Measurements from ENCODE around the gene SLC16A10. TPM values are rescaled to one million over a fixed set of nuclear protein-coding genes. Genes with fewer than 3 reads are reported as not detected.

Gene SLC16A10
- polyA plus RNA-seq, 1 experiment = not detected

DNA sequence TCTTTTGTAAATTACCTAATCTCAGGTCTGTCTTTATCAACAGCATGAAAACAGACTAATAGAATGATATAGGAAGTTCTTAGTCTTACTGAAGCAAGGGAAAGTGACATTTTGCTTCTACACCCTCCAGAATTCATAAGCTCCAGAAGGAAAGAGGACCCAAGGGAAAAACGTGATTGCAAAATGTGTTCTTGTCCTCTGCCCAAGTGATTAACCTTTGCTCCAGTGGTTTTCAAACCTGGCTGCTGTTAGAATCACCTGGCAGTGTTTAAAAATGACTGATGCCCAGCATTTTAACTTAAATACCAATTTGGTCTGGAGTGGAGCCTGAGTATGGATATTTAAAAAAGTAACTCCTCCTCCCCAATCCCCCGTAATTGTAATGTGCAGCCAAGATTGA is 191.4 kb downstream of the SLC16A10 start:
- Histone ChIP-seq H3K36me3 (ENCODE audit: control insufficient read depth, insufficient read depth, low read length) (peaks cover 9% of the 10 kb centered on the region; the same call in 1 of the 2 replicates), H3K27me3 (ENCODE audit: control insufficient read depth, insufficient read depth, low read length) (no peaks in the 10 kb centered on the region), H3K4me3 (ENCODE audit: low read depth, low read length) (no peak overlapping the region)
- no peak for DNase-seq (ENCODE audit: low read depth)
- TF ChIP-seq, protein P1, sequence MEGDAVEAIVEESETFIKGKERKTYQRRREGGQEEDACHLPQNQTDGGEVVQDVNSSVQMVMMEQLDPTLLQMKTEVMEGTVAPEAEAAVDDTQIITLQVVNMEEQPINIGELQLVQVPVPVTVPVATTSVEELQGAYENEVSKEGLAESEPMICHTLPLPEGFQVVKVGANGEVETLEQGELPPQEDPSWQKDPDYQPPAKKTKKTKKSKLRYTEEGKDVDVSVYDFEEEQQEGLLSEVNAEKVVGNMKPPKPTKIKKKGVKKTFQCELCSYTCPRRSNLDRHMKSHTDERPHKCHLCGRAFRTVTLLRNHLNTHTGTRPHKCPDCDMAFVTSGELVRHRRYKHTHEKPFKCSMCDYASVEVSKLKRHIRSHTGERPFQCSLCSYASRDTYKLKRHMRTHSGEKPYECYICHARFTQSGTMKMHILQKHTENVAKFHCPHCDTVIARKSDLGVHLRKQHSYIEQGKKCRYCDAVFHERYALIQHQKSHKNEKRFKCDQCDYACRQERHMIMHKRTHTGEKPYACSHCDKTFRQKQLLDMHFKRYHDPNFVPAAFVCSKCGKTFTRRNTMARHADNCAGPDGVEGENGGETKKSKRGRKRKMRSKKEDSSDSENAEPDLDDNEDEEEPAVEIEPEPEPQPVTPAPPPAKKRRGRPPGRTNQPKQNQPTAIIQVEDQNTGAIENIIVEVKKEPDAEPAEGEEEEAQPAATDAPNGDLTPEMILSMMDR (IDR thresholded peaks at IDR 0.05; ENCODE audit: insufficient read depth, low read depth, low read length) = no peak
- POLR2A ChIA-PET = no interaction called here
- CTCF ChIA-PET = no interaction called here

DNA sequence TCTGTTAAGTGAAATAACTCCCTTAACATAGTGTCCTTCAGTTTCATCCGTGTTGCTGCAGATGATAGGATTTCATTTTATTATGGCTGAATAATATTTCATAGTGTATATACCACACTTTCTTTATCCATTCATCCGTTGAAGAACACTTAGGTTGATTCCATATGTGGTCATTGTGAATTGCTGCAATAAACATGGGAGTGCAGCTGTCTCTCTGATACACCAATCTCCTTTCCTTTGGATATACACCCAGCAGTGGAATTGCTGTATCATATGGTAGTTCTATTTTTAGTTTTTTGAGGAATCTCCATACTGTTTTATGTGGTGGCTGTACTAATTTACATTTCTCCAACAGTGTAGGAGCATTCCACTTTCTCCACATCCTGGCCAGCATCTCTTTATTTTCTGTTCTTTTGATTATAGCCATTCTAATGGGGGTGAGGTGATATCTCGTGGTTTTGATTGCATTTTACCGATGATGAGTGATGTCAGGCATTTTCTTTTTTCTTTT is 193.2 kb downstream of the SLC16A10 start:
- POLR2A ChIA-PET = no interaction called here
- CTCF ChIA-PET = interaction anchor here (0.8 kb wide), 1 partner anchor 22 kb away, joined by 3 read pairs; a partner anchor contains a TSS

More for the DNA sequence above, 193.2 kb downstream of the SLC16A10 start:
- Histone ChIP-seq H3K36me3 (ENCODE audit: control insufficient read depth, insufficient read depth, low read length) (peaks cover 7% of the 10 kb centered on the region; the same call in 1 of the 2 replicates), H3K4me3 (ENCODE audit: low read depth, low read length) (no peak overlapping the region), H3K27me3 (ENCODE audit: control insufficient read depth, insufficient read depth, low read length) (no peaks in the 10 kb centered on the region)
- TF ChIP-seq, protein P1 (IDR thresholded peaks at IDR 0.05; ENCODE audit: insufficient read depth, low read depth, low read length) = no peak
- DNase-seq (ENCODE audit: low read depth) = no peak

Small RNAs within 50 kb of the gene (small RNA-seq; reads per million reads assigned to genes)
- gene RNU6-960P (ENCODE audit: insufficient read length, low read depth, low replicate concordance) = not detected

Other genes starting within 250 kb of the SLC16A10 start
- 25.9 and 52.7 TPM in 2 replicates for gene AMD1, start 212.7 kb upstream of the SLC16A10 start, polyA plus RNA-seq (2011; rRNA removed)
- 9.1 and 32.4 TPM in 2 replicates for gene GTF3C6, start 128.8 kb upstream of the SLC16A10 start, polyA plus RNA-seq (2011; rRNA removed)
- gene RPF2, start 105.5 kb upstream of the SLC16A10 start, polyA plus RNA-seq (2011; rRNA removed) = 7.8 and 21.2 TPM in 2 replicates

All from BJ (cell line).